LHCN-M2 (cell line): ENCODE measurements around the gene CHTOP. TPM values are rescaled to one million over a fixed set of nuclear protein-coding genes. Genes with fewer than 3 reads are reported as not detected.

ENCODE experiments used
- DNase-seq: peaks from one replicate; pipeline ENCODE4 v3.0.0-alpha.2; 2012; ENCODE audit warnings: low read depth
- total RNA-seq: library from RNA; depleted of rRNA; stranded (reverse); fragments of >200 nt; gene quantifications from 2 replicates; pipeline ENCODE4 v1.2.3, GENCODE V29; 2014; rRNA removed

The CHTOP gene
- total RNA-seq, 1 experiment from 2014 or later: 44.5 TPM

GRCh38 chr1:153685544-153686340 is 51.9 kb downstream of the CHTOP start:
- DNase-seq: no peak

GRCh38 chr1:153687346-153688125 is 53.7 kb downstream of the CHTOP start:
- no peak for DNase-seq

GRCh38 chr1:153688276-153688675 is 54.4 kb downstream of the CHTOP start:
- no peak for DNase-seq

GRCh38 chr1:153688736-153689328 is 55.0 kb downstream of the CHTOP start:
- DNase-seq: no peak

- no peak for DNase-seq
Observed at GRCh38 chr1:153693466-153693865, 59.6 kb downstream of the CHTOP start.

Other genes with a start within 250 kb of the CHTOP start
- not detected in 2 replicates for gene S100A8, start 243.0 kb upstream of the CHTOP start, total RNA-seq
- not detected in 2 replicates for gene S100A7A, start 217.5 kb upstream of the CHTOP start, total RNA-seq
- not detected in 2 replicates for gene S100A7, start 173.4 kb upstream of the CHTOP start, total RNA-seq
- gene S100A6, start 98.1 kb upstream of the CHTOP start, total RNA-seq: 982 and 1,031 TPM in 2 replicates
- gene S100A5, start 93.1 kb upstream of the CHTOP start, total RNA-seq: 1.3 TPM in 1 of 2 replicates, not detected in the other
- gene S100A4, start 88.3 kb upstream of the CHTOP start, total RNA-seq: 837 and 894 TPM in 2 replicates
- gene S100A3, start 84.8 kb upstream of the CHTOP start, total RNA-seq: 37.5 and 55.5 TPM in 2 replicates
- gene S100A2, start 68.2 kb upstream of the CHTOP start, total RNA-seq: 23.3 and 24.8 TPM in 2 replicates
- 655 and 705 TPM in 2 replicates for gene S100A16, start 20.9 kb upstream of the CHTOP start, total RNA-seq
- not detected in 2 replicates for gene S100A14, start 17.7 kb upstream of the CHTOP start, total RNA-seq
- gene S100A13, start 6.6 kb upstream of the CHTOP start, total RNA-seq: 177 and 277 TPM in 2 replicates
- gene S100A1, start 5.6 kb upstream of the CHTOP start, total RNA-seq: 0.86 TPM in 1 of 2 replicates, not detected in the other
- gene SNAPIN, start 24.6 kb downstream of the CHTOP start, total RNA-seq: 65.8 and 73.7 TPM in 2 replicates
- 295 and 319 TPM in 2 replicates for gene ILF2, start 36.9 kb downstream of the CHTOP start, total RNA-seq
- gene NPR1, start 44.6 kb downstream of the CHTOP start, total RNA-seq: not detected in 2 replicates
- gene INTS3, start 94.0 kb downstream of the CHTOP start, total RNA-seq: 30.2 and 34.7 TPM in 2 replicates
- 0.38 and 0.98 TPM in 2 replicates for gene SLC27A3, start 141.3 kb downstream of the CHTOP start, total RNA-seq